Astrocyte of the spinal cord (primary cell): ENCODE results near the gene RPL13.

Experiments
- DNase-seq: peaks from one replicate; pipeline ENCODE4 v3.0.0; 2011; ENCODE audit warnings: low read depth, low spot score
- H3K4me3 ChIP-seq: 2 replicates; pipeline ENCODE4 v1.5.1; 2011; ENCODE audit warnings: low read depth, mild to moderate bottlenecking, low read length, moderate library complexity
- in situ Hi-C: cut with HindIII; loops from 2 replicates; pipeline ENCODE4 v1.10.0; 2017; ENCODE audit warnings: low sequenced_read_pairs
- TF ChIP-seq, protein P1 (sequence below): IDR thresholded peaks from 2 replicates; pipeline ENCODE4 v1.5.1; 2012; ENCODE audit warnings: low read depth, mild to moderate bottlenecking, low read length, inconsistent platforms

RPL13 gene

DNA sequence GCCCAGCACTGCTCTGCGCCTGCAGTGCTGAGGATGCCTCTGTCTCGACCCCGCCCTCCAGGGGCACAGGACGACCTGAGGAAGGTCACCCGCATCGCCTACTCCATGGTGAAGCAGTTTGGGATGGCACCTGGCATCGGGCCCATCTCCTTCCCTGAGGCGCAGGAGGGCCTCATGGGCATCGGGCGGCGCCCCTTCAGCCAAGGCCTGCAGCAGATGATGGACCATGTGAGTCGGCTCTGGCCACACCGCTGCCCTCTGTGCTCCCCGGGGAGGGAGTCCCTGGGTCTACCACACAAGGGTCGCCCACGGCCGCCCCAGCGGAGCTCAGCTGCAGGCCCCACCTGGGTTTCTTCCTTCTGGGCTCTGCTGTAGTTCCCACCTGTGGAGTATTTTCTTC is 6.7 kb upstream of the RPL13 start:
- DNase-seq: no peak
- in situ Hi-C loops: no loop called here
- TF ChIP-seq, protein P1, sequence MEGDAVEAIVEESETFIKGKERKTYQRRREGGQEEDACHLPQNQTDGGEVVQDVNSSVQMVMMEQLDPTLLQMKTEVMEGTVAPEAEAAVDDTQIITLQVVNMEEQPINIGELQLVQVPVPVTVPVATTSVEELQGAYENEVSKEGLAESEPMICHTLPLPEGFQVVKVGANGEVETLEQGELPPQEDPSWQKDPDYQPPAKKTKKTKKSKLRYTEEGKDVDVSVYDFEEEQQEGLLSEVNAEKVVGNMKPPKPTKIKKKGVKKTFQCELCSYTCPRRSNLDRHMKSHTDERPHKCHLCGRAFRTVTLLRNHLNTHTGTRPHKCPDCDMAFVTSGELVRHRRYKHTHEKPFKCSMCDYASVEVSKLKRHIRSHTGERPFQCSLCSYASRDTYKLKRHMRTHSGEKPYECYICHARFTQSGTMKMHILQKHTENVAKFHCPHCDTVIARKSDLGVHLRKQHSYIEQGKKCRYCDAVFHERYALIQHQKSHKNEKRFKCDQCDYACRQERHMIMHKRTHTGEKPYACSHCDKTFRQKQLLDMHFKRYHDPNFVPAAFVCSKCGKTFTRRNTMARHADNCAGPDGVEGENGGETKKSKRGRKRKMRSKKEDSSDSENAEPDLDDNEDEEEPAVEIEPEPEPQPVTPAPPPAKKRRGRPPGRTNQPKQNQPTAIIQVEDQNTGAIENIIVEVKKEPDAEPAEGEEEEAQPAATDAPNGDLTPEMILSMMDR: no peak
- no peak overlapping the region for H3K4me3 ChIP-seq

DNA sequence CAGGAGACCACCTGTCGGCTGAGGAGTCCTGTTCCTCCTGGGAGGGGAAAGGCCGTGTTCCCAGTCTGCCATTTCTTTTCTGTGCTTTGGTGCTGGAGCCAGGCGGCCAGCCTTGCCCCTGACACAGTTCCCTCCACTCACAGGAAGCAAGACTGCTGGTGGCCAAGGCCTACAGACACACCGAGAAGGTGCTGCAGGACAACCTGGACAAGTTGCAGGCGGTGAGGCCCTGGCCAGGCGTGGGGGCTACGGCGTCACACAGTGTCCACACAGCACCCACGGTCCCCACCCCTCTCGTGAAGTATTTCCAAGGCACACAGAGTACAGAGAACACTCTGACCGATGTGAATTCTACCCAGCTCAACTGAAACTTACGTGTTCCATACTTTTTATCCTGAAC is 6.1 kb upstream of the RPL13 start:
- no peak for DNase-seq
- in situ Hi-C loops: no loop called here
- TF ChIP-seq, protein P1: no peak
- no peak overlapping the region for H3K4me3 ChIP-seq

DNA sequence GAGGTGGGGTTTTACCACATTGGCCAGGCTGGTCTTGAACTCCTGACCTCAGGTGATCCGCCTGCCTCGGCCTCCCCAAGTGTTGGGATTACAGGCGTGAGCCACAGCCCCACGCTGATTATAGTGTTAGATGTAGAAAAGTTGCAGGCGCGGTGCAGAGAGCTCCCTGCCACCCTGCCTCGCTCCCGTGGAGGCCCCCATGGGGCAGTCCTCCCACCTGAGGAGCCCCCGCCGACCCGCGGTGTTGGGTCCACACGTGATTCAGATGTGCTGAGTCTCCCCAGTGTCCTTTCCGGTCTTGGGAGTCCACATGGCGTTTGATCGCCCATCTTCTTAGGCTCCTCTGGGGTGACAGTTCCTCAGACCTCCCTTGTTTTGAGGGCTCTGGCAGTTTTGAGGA is 5.2 kb upstream of the RPL13 start:
- DNase-seq: no peak
- in situ Hi-C loops: no loop called here
- TF ChIP-seq, protein P1: no peak
- no peak overlapping the region for H3K4me3 ChIP-seq

DNA sequence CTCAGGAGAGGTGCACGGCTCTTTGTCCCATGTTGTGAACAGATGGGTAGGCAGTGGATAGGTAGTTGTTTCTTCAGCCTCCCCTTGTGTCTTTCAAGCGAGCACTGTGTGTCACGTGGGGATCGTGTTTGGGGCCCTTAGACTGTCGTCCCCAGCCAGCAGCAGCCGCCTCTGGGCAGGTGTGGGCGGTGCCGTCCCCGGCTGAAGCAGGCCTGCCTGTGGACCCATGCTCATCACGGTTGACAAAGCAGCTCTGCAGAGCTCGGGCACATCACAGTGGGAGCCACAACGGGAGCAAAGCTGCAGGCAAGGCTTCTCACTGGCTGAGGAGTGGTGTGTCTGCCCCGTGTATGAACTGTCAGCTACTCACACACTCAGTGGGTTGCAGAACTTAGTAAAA is 4.7 kb upstream of the RPL13 start:
- H3K4me3 ChIP-seq: no peak overlapping the region
- in situ Hi-C loops: no loop called here
- DNase-seq: no peak
- TF ChIP-seq, protein P1: no peak

DNA sequence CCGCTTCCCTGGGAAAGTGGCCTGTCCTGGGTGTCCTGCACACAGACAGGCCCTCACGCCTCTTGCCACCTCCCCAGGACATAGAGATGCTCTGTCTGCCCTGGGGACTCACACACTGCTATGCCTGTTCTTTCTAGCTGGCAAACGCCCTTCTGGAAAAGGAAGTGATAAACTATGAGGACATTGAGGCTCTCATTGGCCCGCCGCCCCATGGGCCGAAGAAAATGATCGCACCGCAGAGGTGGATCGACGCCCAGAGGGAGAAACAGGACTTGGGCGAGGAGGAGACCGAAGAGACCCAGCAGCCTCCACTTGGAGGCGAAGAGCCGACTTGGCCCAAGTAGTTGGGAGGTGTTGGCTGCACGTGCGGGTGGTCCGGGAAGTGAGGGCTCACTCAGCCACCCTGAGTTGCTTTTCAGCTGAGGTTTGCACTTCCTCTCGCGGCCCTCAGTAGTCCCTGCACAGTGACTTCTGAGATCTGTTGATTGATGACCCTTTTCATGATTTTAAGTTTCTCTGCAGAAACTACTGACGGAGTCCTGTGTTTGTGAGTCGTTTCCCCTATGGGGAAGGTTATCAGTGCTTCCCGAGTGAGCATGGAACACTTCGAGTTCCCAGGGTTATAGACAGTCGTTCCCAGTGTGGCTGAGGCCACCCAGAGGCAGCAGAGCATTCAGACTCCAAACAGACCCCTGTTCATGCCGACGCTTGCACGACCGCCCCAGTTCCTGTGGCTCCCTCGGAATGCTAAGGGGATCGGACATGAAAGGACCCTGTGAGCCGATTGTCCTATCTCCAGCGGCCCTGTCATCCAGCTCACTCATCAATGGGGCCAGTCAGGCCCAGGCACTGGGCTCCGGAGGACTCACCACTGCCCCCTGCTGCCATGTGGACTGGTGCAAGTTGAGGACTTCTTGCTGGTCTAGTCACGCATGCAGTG is 3.5 kb upstream of the RPL13 start:
- in situ Hi-C loops: no loop called here
- H3K4me3 ChIP-seq: no peak overlapping the region
- peak; percentile 77 for DNase-seq

DNA sequence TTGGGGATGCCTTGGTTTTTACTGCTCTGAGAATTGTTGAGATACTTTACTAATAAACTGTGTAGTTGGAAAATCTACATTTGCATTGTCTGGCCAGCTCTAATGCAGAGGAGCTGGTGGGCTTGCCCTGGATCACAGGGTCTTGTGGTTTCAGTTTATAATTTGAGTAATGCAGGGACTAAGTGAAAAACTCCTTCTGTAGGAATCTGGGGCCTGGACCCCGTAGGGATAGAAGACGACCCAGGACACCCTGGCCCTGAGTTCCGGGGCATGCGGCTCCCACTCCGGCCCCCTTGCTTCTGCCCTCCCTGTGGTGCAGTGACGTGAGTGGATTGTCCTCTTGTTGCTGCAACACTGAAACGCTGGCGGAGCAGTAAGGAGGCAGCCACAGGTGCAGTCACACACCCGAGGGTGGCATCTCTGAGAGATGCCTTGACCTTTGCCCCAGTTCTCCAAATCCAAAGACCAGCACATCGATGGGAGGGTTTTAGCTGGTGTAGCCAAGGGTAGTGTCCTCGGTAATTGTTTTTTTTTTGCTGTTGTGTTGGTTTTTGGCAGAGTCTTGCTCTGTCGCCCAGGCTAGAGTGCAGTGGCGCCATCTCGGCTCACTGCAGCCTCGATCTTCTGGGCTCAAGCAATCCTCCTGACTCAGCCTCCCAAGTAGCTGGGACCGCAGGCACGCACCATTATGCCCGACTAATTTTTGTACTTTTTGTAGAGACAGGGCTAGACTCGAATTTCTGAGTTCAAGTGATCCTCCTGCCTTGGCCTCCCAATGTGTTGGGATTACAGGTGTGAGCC is 2.6 kb upstream of the RPL13 start:
- TF ChIP-seq, protein P1: no peak
- in situ Hi-C loops: no loop called here
- no peak for DNase-seq
- no peak overlapping the region for H3K4me3 ChIP-seq

More for the DNA sequence above, 3.5 kb upstream of the RPL13 start:
- TF ChIP-seq, protein P1: peak; percentile 92
